Stimulated activated CD8-positive, alpha-beta memory T cell treated with anti-CD3 and anti-CD28 coated beads, Interleukin-7, amount 100 ng/mL, for 24 hours (primary cell): ENCODE results near the gene SLC2A4.

Experiments used
- DNase-seq: peaks from one replicate; pipeline ENCODE4 v3.0.0-alpha.2; 2020; ENCODE audit warnings: low read depth

SLC2A4 gene

DNA sequence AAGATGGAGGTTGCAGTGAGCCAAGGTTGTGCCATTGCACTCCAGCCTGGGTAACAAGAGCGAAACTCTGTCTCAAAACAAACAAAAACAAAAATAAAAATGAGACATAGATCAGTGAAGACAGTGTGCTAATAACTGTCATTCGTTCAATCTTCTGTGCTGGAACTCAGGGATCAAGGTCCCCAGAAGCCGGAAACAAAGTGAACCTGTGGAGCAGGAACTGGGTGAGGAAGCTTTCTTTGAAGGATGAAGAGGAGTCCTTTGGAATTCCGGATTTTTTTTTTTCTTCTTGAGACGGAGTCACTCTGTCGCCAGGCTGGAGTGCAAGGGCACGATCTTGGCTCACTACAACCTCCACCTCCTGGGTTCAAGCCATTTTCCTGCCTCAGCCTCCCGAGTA is 2.1 kb upstream of the SLC2A4 start:
- DNase-seq, result no peak

DNA sequence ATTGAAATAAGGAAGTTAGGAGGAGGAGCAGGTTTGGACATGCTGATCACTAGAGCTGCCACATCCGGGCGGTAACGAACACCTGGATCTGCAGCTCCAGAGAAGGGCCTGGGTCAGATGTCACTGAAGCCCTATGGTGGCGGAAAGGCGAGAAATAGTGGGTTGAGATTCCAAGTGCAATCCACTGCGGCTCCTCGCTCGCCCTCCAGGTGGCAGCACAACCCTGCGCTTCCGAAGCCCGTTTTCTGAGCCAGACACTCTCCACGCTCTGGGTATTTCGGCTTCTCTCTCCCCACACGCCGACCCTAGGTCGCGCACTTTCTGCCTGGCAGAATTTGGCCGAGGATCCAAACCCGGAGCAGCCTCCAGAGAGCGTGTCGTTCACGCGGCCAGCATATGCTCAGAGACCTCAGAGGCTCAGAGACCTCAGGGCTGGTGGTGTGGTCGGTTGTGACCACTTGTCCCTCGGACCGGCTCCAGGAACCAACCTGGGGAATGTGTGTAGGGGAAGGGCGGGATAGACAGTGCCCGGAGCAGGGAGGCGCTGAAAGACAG is 922 bp upstream of the SLC2A4 start:
- peak; percentile 65 for DNase-seq

- no peak for DNase-seq
Observed at GRCh38 chr17:7281953-7282751, 634 bp downstream of the SLC2A4 start.

DNA sequence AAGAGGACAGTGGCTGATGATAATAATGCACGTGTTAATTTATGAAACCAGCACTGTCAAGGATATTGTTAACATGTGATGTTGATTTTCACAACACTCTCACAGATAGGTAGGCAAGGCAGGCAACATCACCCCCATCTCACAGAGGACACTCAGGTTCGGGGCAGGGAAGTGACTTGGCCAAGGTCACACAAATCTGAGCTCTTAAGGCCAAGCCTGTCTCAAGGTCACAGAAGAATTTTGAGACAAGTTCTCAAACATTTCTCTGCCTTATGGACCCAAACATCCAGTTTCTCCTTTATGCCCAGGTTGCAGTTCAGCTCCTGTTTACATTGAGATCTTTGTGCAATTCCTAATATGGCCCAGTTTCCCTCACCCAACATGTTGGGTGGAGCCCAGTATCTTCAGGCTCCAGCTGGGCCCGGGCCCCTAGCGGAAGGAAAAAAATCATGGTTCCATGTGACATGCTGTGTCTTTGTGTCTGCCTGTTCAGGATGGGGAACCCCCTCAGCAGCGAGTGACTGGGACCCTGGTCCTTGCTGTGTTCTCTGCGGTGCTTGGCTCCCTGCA is 1.3 kb downstream of the SLC2A4 start:
- DNase-seq, result no peak

DNA sequence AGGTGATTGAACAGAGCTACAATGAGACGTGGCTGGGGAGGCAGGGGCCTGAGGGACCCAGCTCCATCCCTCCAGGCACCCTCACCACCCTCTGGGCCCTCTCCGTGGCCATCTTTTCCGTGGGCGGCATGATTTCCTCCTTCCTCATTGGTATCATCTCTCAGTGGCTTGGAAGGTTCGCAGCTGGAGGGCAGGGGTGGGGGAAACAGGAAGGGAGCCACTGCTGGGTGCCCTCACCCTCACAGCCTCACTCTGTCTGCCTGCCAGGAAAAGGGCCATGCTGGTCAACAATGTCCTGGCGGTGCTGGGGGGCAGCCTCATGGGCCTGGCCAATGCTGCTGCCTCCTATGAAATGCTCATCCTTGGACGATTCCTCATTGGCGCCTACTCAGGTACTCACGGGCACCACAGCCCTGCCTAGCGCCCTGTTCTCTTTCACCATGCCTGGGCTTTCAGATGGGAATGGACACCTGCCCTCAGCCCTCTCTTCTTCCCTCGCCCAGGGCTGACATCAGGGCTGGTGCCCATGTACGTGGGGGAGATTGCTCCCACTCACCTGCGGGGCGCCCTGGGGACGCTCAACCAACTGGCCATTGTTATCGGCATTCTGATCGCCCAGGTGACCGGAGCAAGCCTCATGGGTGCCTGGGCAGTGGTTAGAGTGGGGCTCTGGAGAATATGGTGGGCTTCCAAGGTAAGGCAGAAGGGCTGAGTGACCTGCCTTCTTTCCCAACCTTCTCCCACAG is 2.1 kb downstream of the SLC2A4 start:
- DNase-seq, result no peak

DNA sequence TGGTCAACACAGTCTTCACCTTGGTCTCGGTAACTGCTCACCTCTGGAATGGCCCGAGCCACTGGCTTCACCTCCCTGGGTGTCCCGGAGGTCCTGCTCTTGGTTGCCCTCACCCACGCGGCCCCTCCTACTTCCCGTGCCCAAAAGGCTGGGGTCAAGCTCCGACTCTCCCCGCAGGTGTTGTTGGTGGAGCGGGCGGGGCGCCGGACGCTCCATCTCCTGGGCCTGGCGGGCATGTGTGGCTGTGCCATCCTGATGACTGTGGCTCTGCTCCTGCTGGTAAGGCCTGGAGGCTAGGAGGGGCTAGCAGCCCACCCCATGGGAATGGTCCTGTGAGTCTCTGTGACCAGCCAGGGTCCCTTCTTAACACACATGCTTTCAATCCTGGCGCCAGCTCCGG is 3.4 kb downstream of the SLC2A4 start:
- no peak for DNase-seq

- no peak for DNase-seq
Observed at GRCh38 chr17:7285679-7286078, 4.2 kb downstream of the SLC2A4 start.

GRCh38 chr17:7289256-7290032 is 7.9 kb downstream of the SLC2A4 start:
- DNase-seq, result no peak

GRCh38 chr17:7290166-7290565 is 8.6 kb downstream of the SLC2A4 start:
- no peak for DNase-seq

DNA sequence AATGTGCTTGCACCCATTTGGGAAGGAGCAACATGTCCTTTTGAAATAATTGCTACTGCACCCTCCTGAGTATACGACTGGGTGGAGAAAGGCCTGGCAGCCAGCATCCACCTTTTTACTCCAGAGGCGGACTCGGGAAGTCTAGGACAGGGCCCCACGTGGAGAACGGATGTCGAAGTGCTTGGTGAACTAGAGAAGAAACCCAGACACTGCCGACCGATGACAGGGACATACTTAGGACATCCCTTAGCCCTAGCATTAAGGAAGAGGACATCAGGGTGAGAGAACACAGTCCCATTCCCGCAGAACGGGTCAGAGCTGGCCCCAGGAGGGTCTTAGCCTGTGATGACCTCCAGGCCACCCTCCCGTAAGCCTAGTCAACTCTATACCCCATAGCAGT is 9.2 kb downstream of the SLC2A4 start:
- DNase-seq, result no peak

GRCh38 chr17:7292194-7292593 is 10.7 kb downstream of the SLC2A4 start:
- DNase-seq, result no peak

DNA sequence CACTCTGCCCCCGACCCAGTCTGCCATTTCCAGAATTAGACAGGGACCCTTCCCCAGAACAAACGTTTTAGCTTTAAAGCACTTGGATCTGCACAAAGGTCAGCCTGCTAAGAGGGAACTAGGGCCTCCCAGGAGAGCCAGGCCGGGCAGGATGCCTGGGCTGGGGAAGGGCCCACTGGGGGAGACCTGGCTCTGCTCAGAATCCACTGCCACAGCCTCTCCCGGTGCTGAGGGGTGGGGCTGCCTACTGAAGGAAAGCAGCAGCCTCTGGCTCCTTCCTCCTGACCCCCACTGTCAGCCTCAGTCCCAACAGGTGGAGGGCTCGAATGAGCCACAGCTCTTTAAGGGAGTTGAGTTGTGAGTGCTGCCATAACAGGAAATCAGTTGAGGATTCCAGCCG is 11.2 kb downstream of the SLC2A4 start:
- DNase-seq, result no peak

DNA sequence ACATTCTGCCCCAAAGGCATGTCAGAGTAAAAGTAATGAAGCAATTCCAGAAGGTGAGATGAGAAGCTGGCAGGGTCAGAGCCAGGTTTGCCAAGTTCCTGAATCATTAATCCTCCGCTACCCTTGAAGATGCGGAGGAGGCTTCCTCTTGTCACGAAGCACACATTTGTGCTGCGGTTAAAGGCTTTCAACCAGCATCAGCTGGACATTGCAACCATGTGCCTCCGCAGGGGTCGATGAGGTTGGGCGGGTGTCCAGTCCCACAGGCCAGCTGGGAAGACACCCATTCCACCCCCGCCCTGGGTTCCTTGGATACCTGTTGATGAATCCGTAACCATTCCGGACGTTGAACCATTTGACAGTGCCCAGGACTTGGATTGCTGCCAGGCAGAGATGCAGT is 11.6 kb downstream of the SLC2A4 start:
- DNase-seq, result no peak

DNA sequence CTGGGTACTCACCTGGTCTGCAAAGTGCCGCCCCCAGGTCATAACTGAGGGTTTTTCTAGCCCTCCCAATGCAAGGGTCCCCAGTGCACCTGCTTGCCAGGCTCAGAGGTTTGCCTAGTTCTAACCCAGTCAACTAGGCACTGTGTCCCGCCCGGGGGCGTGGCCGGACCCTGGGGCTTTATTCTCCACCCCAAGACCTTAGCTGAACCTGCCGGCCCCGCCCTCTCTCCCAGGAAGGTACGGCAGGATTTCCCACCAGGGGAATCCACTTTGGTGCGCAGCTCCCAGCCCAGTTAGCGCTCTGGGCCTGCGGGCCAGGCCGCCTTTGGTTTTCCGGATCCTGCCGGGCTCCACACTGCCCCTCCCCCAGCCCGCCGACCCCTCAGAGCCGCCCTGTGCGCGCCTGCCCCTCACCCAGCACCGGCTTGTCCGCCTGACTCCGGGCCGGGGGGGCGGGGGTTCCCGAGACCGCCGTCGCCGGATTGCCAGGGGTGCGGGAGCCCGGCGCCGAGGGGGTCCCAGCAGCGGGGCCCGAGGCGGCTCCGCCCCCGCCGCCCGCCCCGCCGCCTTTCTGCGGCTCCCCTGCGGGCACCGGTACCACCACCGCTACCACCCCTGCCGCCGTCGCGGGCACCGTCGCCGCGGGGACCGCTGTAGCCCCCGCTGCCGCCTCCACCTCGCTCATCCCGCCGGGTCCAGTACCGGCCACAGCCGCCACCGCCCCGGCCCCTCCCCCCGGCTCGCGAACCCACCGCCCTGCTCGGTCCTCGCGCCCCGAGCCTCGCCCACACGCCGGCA is 12.5 kb downstream of the SLC2A4 start:
- no peak for DNase-seq

- DNase-seq, result peak; percentile 40
Observed at GRCh38 chr17:7294614-7295153, 13.2 kb downstream of the SLC2A4 start, which contains the start of gene YBX2. YBX2 (minus strand) TSS chr17:7294639; CDS start chr17:7294500, 139 bp downstream.

DNA sequence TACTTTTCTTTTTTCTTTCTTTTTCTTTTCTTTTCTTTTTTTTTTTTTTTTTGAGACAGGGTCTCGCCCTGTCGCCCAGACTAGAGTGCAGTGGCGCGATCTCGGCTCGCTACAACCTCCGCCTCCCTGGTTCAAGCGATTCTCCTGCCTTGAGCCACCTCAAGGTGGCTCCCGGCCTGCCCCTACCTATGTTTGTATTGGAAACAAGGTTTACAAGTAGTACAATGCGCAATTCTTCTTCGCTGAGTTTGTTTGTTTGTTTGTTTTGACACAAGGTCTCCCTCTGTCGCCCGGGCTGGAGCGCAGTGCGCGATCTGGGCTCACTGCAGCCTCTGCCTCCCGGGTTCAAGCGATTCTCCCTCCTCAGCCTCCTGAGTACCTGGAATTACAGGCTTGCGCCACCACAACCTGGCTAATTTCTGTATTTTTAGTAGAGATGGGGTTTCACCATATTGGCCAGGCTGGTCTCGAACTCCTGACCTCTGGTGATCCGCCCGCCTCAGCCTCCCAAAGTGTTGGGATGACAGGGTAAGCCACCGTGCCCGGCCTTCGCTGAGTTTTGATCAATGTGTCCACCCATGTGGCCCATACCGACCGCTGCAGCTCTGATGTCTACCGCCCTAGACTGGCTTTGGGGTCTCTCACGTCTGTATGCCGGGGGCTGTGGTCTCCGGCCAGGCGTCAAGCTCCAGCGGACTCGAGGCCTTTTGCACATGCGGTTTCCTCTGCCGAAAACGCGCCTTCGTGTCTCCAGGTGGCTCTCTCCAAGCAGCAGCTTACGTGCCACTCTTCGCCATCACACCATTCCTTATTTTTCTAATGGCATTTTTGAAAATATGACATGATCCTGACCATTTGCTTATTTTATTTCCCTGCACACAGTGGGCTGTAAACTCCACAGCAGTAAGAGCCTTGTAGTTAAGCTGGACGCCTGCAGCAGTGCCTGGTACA is 14.0 kb downstream of the SLC2A4 start:
- no peak for DNase-seq

- peak; percentile 38 for DNase-seq
Observed at GRCh38 chr17:7296189-7296861, 14.8 kb downstream of the SLC2A4 start.

DNA sequence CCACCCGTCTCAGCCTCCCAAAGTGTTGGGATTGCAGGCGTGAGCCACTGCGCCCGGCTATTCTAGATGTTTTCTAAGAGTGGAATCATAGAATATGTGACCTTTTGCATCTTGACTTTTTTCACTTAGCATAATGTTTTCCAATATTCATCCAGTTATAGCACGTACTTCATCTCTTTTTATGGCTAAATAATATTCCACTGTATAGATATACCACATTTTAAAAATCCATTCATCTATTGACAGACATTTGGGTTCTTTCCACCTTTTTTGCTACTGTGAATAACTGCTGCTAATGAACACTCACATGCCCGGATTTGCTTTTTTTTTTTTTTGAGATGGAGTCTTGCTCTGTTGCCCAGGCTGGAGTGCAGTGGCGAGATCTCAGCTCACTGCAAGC is 22.7 kb downstream of the SLC2A4 start:
- no peak for DNase-seq
